HCT116 (cell line): Measurements from ENCODE around the gene PSMA1.
A peak's percentile ranks its signal among the peaks of the same experiment; 100 is the strongest.

Experiments
- CTCF ChIP-seq, 3 experiments: fragments of 200-600 bp in 1 of 3; sonication (generic) in 1 of 3; IDR thresholded peaks in 2 of 3; conservative IDR thresholded peaks in 1 of 3; 2 replicates each; pipeline ENCODE4 v1.5.1; 2012 to 2017; ENCODE audit warnings: low read depth in 2 of 3, low read length in 2 of 3, antibody characterized with exemption in 1 of 3, borderline replicate concordance in 1 of 3, control low read depth in 1 of 3, mild to moderate bottlenecking in 1 of 3, mixed read lengths in 1 of 3, mixed run types in 1 of 3, moderate library complexity in 1 of 3; ENCODE audit not compliant: insufficient read depth in 1 of 3
- POLR2A ChIP-seq: IDR thresholded peaks from 2 replicates; pipeline ENCODE4 v1.7.0; 2011; ENCODE audit warnings: borderline replicate concordance; ENCODE audit not compliant: insufficient read depth, insufficient read length; ENCODE audit errors: extremely low read depth
- SIN3A ChIP-seq: IDR thresholded peaks from 2 replicates; pipeline ENCODE4 v1.6.1; 2012; ENCODE audit warnings: low read depth
- SP1 ChIP-seq: IDR thresholded peaks from 2 replicates; pipeline ENCODE4 v1.6.1; 2012; ENCODE audit warnings: low read depth
- SRF ChIP-seq: IDR thresholded peaks from 2 replicates; pipeline ENCODE4 v1.6.1; 2012; ENCODE audit warnings: low read depth

- TF ChIP-seq CTCF (IDR thresholded peaks at IDR 0.05 in 2 of 3, conservative IDR thresholded peaks at IDR 0.05 in 1 of 3; ENCODE audit: borderline replicate concordance in 1 of 3, insufficient read depth in 1 of 3, low read depth in 2 of 3, low read length in 2 of 3) (peak; percentile 57 to 84 (median 70); a peak in 5 of 6 replicates), SIN3A (no peak), POLR2A (no peak), SRF (peak; percentile 79), SP1 (no peak)
These were observed 17.0 kb upstream of the PSMA1 start for GRCh38 chr11:14537134-14537599.
